Rectal smooth muscle tissue (tissue), 1 donor: ENCODE results near the gene KRT14.
"Not testable (repeated sequence)": the region's sequence is repeated elsewhere in the genome, so short reads cannot be mapped to it uniquely, and the experiment has no call there.

Source experiments
- H3K27ac ChIP-seq: one replicate; pipeline ENCODE4 v1.7.0; 2013; ENCODE audit warnings: low read depth, low read length, inconsistent platforms
- H3K27me3 ChIP-seq: one replicate; pipeline ENCODE4 v1.7.0; 2013; ENCODE audit warnings: low read length; ENCODE audit not compliant: control insufficient read depth, insufficient read depth
- H3K36me3 ChIP-seq: one replicate; pipeline ENCODE4 v1.7.0; 2013; ENCODE audit warnings: low read length; ENCODE audit not compliant: control insufficient read depth, insufficient read depth
- H3K4me1 ChIP-seq: one replicate; pipeline ENCODE4 v1.7.0; 2013; ENCODE audit warnings: low read length; ENCODE audit not compliant: control insufficient read depth, insufficient read depth
- H3K4me3 ChIP-seq: one replicate; pipeline ENCODE4 v1.7.0; 2013; ENCODE audit warnings: low read length
- H3K9ac ChIP-seq: one replicate; pipeline ENCODE4 v1.7.0; 2013; ENCODE audit warnings: low read length

The KRT14 gene

DNA sequence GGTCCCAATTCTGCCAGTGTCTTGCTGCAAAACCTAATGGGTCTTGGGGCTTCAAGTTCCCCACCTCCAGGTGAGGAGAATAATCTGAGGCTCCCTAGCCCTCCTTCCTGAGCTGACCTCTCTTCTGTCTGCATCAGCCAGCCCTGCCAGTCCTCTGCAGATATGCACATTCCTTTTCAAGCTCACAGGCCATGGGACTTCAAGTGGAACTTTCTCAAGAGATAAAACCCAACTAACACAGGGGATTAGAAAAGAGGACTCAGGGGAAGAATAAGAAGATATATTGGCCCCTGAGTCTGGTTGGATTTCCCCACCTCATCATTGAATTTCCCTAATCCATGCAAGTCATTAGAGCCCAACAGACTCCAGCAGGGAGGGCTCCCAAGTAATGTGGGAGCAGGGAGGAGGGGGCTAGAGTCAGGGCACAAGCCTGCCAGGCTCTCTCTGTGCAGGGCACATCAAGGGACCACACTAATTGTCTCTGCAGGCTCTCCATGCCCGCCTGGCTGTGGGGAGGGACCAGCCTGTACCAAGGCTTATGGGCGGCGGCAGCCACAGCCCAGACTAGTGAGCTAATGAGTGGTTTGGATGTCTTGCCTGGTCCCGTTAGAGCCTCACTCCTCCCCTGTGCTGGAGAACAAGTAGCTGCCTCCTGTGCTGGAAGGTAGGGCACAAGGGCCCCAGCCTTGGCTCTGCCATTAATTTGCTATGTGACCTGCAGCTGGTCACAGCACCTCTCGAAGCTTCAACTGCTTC, 1.2 kb downstream of the KRT14 start:
- Histone ChIP-seq H3K4me1 (no peaks in the 10 kb centered on the region), H3K9ac (no peak overlapping the region), H3K4me3 (no peak overlapping the region), H3K27ac (no peak overlapping the region), H3K36me3 (no peaks in the 10 kb centered on the region), H3K27me3 (no peaks in the 10 kb centered on the region)

- H3K4me3 ChIP-seq, H3K27me3 ChIP-seq, H3K27ac ChIP-seq: not testable (repeated sequence)
Observed at GRCh38 chr17:41584331-41584927, 2.3 kb downstream of the KRT14 start.

GRCh38 chr17:41583137-41584127, 3.3 kb downstream of the KRT14 start:
- no peaks in the 10 kb centered on the region for H3K4me1 ChIP-seq
- no peaks in the 10 kb centered on the region for H3K36me3 ChIP-seq
- no peak overlapping the region for H3K9ac ChIP-seq
- no peaks in the 10 kb centered on the region for H3K27me3 ChIP-seq
- no peak overlapping the region for H3K4me3 ChIP-seq
- H3K27ac ChIP-seq: no peak overlapping the region

More at GRCh38 chr17:41584331-41584927, 2.3 kb downstream of the KRT14 start:
- H3K9ac ChIP-seq, H3K36me3 ChIP-seq, H3K4me1 ChIP-seq: not testable (repeated sequence)

DNA sequence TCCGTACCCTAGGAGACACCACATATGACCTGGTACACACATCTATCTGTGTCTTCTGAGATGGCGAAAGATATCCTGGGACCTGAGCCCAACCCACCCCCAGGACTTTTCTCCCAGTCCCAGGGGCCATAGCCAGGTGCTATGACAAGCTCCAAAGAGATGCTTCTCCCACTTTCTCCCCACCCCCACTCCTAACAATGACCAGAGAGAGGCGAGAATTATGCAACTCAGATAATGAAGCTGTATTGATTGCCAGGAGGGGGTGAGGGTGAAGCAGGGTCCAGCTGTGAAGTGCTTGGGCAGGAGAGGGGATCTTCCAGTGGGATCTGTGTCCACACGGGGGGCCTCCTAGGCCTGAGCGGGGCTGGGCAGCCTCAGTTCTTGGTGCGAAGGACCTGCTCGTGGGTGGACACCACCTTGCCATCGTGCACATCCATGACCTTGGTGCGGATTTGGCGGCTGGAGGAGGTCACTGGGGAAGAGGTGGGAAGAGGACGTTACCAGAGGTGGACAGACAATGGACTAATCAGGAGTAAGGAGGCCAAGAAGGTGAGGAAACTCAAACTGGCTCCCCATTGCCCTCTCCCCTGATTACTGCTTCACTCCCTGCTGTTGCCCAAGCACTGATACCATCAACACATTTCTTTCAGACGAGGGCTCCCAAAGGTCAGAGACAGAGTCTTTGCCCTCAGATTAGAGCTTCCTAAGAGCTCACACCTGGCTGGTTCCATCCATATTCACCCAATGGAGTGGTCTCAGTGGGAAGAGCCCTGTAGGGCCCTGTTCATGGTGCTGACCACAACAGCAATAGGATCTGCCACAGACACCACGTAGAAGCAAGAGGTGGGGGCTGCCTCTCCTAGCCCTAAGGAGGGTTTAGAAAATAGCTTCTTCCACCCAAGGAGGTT, 4.4 kb downstream of the KRT14 start:
- not testable (repeated sequence) for H3K4me1 ChIP-seq, H3K27ac ChIP-seq, H3K4me3 ChIP-seq, H3K27me3 ChIP-seq, H3K36me3 ChIP-seq, H3K9ac ChIP-seq

- Histone ChIP-seq H3K36me3 (no peaks in the 10 kb centered on the region), H3K9ac (no peak overlapping the region), H3K27me3 (peaks cover 3% of the 10 kb centered on the region), H3K4me1 (no peaks in the 10 kb centered on the region), H3K4me3 (no peak overlapping the region), H3K27ac (no peak overlapping the region)
Observed at GRCh38 chr17:41581366-41582060, 5.2 kb downstream of the KRT14 start.

GRCh38 chr17:41580687-41581365, 5.9 kb downstream of the KRT14 start:
- Histone ChIP-seq H3K9ac (no peak overlapping the region), H3K36me3 (no peaks in the 10 kb centered on the region), H3K4me1 (no peaks in the 10 kb centered on the region), H3K4me3 (no peak overlapping the region), H3K27ac (no peak overlapping the region), H3K27me3 (peaks cover 5% of the 10 kb centered on the region)

GRCh38 chr17:41580244-41580575, 6.5 kb downstream of the KRT14 start:
- Histone ChIP-seq H3K9ac (no peak overlapping the region), H3K4me3 (no peak overlapping the region), H3K36me3 (no peaks in the 10 kb centered on the region), H3K4me1 (no peaks in the 10 kb centered on the region), H3K27ac (no peak overlapping the region), H3K27me3 (peaks cover 5% of the 10 kb centered on the region)

DNA sequence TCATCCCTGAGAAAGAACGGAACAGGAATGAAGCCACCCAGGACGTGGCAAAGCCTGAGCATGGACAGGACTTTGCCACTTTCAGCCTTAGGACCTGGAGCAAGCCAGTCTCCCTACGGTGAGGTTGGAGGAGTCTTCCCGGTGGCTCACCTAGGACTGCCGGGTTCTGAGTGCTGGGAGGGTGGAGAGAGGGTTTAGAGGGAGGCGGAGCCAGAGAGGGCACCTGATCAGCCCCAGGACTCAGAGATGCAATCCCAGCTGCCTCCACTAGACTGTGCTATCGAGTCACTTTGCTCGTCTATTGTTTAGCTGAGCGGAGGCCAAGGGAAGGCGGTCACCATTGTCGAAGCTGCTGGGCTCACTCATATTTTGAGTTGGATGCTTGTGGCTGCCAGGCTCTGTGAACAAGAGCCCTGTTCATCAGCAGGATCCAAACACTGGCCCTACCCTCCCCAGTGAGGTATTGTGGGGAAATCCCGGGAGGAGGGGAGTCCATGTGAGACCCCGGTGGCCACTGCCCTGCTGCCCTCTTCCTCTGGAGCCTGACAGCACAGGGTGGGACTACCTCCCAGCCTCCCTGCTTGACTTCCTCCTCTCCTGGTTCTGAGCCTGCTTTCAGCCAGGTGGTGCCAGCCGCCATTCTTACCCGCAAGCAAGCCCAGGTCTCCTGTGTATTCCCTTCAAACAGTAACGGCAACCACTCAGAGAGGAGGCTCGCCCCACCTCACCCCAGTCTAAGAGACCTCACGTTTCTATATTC, 7.0 kb downstream of the KRT14 start:
- Histone ChIP-seq H3K4me3 (no peak overlapping the region), H3K9ac (no peak overlapping the region), H3K27ac (no peak overlapping the region), H3K4me1 (no peaks in the 10 kb centered on the region), H3K27me3 (peaks cover 5% of the 10 kb centered on the region), H3K36me3 (no peaks in the 10 kb centered on the region)

GRCh38 chr17:41578971-41579370, 7.7 kb downstream of the KRT14 start:
- Histone ChIP-seq H3K4me3 (no peak overlapping the region), H3K4me1 (no peaks in the 10 kb centered on the region), H3K9ac (no peak overlapping the region), H3K36me3 (no peaks in the 10 kb centered on the region), H3K27me3 (peaks cover 5% of the 10 kb centered on the region), H3K27ac (no peak overlapping the region)

GRCh38 chr17:41578538-41578937, 8.2 kb downstream of the KRT14 start:
- H3K27ac ChIP-seq: no peak overlapping the region
- H3K27me3 ChIP-seq: peaks cover 5% of the 10 kb centered on the region
- no peaks in the 10 kb centered on the region for H3K4me1 ChIP-seq
- no peak overlapping the region for H3K4me3 ChIP-seq
- H3K9ac ChIP-seq: no peak overlapping the region
- H3K36me3 ChIP-seq: no peaks in the 10 kb centered on the region
